Fibroblast of gingiva (primary cell): ENCODE data around the gene CUL7.
A peak's percentile ranks its signal among the peaks of the same experiment; 100 is the strongest.

Source experiments
- DNase-seq: peaks from one replicate; pipeline ENCODE4 v3.0.0-alpha.2; 2011; ENCODE audit warnings: low read depth

The CUL7 gene

DNA sequence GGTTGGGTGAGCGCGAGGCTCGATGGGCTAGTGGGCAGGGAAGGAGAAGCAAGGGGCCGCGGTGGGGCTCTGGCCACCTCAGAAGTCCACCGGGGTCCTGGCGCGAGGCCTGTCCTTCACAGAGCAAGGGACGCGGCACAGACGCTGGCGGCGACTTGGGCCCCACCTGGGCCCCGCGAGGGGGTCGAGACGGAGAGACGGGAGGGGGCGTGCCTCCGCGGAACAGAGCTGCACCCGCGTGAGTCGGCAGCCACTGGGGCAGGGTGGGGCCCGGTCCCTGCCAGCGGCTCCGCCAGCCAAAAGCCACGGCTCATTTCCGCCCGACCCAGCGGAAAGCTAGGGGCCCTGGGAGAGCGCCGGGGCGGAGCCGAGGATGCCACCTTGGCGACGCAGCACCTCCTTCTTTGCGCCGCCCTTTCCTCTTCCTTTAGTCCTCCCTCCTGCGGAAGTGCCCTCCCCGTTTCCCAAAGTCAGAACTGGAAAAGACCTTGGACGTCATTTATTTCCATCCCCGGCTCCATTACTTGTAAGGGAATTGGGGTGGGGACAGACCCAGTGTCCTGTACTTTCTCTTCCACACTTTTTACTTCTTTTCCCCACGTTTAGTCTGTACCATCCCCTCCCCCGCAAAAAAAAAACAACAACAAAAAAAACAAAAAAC is at the start of gene CUL7:
TSS of gene CUL7 (minus strand) at position 307 of the 661 bp plus-strand sequence. CDS start 1,063 bp downstream, outside the sequence.
- peak; percentile 96 for DNase-seq

DNA sequence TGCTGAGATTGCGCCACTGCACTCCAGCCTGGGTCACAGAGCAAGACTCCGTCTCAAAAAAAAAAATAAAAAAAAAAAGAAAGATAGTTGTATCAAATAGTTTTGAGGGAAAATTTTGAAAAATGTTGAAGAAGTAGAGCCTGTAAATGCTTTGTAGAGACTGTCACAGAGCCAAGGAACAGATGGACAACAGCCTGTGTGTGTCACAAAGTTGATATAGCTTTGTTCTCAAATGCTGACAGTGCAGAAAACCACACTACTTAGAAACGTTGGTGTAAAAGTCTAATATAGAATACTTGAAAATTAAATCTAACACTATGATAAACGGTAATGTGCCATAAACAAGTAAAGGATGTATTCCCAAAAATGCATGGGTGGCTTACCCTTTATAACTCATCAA is 47.8 kb upstream of the CUL7 start:
- DNase-seq: no peak

DNA sequence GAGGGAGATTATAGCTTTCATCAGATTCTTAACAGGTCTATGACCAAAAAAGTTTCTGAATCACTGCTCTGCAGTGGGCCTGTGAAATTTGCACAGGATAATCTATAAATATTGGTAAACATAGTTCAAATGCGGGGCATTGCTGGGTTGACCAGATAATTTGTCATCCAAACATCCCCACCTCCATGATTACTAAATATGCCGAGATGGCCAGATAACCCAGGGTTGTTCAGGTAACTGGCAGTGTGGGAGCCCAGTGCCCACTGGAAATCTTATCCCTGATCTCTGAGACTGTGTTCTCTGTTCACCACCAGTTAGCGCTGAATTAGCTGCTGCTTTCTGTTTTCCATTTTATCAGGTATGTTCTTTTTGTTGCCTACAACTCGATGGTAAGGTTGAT is 43.9 kb upstream of the CUL7 start:
- DNase-seq: no peak

DNA sequence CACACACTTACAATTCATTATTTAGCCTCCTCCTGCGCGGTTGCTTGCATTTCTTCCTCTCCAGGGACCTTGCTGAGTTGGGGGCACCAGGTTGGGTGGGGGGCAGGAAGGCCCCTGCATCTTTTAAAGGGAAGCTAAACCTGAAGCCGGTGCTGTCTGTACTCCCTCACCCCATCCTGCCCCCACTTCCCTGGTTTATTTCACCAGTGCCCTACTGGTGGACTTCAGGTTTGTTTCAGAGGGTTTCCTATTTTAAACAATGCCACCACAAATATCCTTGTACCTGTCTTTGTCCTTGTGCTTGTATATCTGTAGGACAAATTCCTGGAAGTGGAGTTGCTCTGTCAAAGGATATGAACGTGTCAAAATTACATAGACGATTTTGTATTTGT is 43.4 kb upstream of the CUL7 start:
- DNase-seq: no peak

DNA sequence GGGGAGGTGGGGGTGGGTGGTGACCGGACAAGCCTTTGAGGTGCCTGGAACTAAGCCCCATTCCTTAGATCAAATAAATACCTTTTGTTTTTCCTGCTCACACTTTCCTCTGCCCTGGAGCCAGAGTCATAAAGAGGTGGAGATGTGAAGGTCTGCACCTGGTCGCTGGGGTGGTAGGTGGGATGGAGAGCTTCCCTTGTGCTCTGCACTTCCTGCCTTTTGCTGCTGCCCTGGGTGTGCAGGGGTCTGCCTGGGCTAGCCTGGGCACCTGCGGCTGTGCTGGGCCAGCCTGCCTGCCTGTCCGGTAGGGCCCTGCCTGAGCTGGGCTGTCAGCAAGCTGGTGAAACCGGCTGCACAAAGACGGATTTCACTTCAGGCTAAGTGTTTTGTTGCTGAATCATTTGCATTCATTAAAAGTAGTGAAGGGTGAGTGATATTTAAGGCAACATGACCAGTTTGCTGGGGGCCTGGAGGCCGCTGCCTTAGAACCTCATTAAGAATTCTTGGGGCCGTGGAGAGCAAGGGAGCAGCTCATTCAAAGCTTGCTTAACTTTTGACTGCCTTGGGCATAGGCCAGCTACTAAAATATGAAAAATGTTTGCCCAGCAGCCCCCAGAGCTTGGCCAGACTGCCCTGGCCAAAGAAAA is 42.9 kb upstream of the CUL7 start:
- peak; percentile 97 for DNase-seq

DNA sequence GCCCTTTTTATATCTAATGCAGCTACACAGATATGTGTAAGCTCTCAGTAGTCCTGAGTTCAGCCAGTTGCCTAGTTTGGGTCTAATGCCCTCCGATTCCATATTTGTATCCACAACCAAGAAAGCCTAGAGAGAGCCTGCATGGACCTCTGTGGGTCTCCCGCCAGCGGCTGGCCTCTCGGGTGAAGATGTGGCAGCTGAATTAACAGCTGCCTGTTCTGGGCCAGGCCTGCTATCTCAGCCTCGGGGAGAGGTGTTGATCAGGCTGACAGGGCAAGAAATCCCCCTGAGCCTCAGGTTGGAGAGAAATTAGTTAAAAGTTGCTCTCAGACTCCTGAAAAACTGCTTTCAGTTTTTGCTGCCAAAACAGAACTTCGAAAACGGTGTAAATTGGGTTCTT is 42.3 kb upstream of the CUL7 start:
- DNase-seq: no peak

DNA sequence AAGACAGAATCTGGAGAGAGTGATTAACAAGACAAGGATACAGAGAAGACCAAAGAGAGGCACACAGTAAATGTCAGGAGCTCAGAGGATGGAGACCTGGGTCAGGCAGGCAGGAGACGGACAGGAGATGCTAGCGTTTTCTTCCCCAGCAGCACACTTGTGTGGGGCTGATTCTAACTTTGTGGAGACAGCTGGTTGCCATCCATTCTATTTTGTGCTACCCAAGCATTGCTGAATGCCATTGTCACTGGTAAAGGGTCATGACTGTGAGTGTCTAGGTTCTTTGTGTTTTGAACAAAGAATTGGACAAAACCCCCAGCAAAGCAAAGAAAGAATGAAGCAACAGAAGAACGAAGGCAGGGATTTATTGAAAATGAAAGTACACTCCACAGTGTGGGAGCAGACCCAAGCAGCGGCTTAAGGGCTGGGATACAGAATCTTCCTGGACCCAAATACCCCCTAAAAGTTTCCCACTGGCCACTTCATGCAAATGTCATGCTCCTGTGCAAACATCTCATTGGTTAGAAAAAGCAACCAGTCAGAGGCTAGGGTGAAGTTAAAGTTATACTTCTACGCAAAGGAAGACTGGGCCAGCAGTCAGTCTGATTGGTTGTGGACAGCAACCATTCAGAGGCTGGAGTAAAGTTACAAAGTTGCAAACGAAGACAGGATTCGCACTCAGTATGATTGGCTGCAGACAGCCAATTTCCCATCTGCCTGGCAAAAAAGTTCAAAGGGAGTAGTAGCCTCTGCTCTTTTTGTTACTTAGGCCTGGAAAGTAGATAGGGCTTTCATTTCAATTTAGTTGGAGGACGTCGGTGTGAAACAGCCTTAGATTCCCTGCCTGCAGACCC is 40.0 kb upstream of the CUL7 start:
- peak; percentile 91 for DNase-seq

DNA sequence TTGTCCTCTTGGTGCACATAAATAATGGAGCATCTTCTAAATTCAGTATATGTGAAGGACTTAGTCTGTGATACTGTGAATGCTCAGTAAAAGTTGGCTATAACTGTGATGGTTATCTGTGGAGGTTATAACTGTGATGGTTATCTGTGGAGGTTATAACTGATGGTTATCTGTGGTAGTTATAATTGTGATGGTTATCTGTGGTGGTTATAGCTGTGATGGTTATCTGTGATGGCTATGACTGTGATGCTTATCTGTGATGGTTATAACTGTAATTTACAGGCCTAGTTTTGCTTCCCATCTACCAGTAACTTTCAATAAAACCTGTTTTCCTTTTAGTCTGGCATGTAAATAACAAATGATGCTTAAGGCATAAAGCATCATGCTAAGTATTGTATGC is 39.0 kb upstream of the CUL7 start:
- no peak for DNase-seq

DNA sequence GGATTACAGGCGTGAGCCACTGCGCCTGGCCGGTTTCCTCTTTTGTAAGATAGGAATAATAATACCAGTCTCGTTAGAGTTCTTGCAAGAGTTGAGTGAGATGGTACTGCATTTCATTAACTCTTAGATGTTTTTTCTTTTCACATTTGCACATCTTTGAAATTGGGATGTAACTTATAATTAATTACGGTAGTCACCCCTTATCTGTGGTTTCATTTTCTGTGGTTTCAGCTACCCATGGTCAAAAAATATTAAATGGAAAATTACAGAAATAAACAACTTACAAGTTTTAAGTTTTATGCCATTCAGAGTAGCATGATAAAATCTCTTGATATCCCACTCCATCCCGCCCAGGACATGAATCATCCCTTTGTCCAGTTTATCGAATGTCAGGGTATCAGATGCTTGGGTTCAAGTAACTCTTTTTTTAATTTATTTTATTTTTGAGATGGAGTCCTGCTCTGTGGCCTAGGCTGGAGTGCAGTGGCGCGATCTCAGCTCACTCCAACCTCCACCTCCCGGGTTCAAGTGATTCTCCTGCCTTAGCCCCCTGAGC is 37.9 kb upstream of the CUL7 start:
- no peak for DNase-seq

DNA sequence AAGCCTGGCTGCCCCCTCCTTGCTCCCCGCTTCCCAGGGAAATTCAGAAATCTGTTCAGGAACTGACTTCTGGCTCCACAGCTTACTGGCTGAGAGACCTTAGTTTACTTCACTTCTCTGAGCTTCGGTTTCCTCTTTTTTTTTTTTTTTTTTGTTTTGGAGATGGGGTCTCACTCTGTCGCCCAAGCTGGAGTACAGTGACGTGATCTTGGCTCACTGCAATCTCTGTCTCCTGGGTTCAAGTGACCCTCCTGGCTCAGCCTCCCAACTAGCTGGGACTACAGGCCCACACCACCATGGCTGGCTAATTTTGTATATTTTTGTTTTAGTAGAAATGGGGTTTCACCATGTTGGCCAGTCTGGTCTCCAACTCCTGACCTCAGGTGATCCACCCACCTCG is 37.4 kb upstream of the CUL7 start:
- no peak for DNase-seq

DNA sequence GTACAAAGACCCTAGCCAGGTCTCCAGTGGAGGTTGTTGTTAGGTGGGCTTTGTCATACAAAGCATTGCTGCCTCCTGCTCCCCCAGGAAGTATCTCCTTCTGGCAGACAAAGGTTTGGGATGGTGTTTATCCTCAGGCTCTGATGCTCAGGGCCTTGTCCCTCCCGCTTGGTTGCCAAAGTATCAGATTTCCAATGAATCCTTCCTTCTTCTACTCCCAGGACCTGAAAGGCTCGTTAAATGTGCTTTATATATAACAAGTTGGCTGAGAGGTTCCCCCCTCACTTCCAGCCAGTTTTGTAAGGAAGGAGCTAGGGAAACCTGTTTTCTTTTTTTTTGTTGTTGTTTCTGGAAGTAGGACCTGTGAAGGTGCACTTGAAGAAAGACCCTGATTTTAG is 36.9 kb upstream of the CUL7 start:
- DNase-seq: no peak

DNA sequence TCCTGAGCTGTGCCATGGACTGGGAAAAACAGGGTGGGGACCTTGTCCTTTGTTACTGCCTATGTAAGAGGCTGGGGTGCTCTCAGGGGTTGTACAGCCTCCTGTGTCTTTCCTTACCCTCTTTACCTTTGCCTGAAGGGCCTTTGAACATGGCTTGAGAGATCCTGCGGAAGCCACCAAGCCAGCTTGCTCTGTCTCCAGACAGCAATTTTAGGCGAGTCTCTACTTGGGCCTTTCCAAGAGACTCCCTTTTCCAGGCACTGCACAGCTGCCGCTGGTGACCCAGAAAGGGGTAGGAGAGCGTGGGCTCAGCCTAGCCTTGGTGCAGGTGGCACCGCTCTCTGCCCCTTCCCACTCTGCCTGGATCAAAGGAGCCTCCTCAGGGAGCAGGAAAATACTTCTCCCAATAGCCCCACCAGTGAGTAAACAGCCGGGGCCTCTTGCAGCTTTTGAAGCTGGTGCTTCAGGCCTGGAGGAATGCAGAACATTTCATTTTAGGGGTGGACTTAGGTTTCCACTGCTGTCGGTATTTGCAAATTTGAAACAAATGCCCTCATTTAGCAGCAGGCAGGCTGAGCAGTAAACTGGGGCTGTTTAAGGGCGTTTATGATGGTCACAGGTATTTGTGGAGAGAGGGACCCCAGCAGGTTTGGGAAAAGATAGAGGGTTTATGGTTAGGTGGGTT is 36.4 kb upstream of the CUL7 start:
- DNase-seq: peak; percentile 51

DNA sequence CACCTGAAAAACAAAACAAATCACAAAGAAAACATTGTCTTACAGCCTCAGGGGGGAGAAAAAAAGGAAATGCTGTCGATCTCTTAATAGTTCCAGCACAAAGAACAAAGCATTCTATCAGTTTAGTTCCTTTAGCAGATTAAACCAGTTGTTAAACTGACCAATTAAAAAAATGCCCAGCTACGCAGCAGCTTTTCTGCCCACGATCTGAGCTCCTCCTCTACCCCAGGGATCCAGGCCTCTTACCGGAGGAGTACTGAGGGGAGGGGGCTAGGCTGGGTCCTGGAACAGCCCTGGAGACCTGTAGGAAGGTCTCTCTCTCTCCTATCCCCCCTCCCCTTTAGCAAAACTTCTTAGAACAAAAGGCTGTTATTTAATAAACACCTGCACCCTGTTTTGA is 35.8 kb upstream of the CUL7 start:
- no peak for DNase-seq

DNA sequence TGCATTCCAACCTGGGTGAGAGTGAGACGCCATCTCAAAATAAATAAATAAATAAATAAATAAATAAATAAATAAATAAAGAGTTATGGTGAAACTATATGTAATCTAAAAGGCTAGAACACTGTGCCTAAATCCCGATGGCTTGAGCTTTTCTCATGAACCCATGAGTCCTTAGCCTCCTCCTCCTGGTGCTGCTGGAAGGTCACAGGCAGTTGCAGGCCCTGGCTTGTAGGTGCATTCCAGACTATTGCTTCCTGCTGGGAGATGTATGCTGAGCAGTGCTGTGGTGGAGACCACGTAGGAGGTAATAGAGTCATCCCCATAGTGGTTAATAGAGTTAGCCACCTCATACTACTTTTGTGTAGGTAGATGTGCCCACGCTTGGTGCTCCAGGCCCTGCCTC is 35.0 kb upstream of the CUL7 start:
- DNase-seq: no peak

DNA sequence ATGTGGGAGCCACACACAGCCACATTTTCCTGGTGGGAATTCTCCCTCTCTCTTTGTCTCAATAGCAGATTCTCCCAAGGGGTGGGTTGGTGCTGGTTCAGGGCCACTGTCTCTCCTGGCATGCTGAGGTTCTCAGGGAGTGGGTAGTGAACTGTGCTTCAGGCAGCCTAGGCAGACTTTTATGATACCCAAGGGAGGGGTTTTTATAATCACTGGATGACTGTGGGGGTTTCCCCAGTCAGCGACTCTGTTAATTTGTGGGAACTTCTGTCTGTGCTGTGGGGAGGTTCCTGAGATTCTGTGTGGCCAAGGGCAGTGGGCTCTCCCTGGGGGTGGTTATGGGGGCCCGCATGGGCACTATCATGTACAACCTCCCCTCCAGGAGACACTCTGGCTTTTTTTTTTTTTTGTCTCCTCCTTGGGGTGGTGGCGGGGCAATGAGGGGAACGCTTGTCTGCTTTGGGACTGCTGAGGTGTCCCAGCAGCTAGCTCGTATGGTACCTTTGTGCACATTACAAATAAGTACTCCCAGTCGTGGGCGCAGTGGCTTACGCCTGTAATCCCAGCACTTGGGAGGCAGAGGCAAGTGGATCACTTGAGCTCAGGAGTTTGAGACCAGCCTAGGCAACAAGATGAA is 32.5 kb upstream of the CUL7 start:
- DNase-seq: no peak

DNA sequence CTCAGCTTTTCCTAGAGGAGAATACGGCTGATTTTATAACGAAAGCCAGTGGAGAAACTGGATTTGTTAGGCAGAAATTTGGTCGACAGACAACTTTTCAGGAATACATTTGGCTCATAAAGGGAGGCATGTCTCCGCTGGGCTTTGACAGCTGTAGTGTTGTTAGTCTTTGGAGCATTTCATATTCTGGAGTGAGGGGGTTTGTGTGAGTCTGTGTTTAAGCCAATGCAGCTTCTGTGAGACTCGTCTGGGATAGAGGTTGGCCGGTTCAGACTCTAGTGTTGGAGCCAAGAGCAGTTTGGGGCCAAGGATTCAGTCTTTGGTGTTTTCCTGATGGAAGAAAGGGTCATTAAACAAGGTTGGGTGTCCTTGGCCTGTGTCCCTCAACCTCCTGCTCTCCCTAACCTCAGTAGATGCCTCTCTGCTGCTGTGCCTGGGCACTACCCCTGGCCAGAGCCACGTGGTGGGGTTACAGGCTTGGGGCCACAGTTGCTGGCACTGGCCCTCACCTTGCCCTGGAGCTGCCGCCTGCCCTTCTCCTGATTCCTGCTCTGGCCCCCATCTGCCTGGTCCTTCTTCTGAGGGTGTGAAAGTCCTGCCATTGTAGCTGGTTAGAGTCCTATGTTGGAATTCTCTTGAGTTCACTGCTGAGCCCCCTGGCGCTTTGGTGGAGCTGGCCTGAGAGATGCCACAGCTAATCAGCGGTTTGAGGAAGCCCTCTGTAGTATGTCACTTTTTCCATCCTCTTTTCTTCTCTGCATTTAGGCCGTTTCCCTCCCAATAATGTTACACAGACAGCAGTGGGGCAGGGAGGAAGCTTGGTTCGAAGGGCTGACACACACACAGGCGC is 29.4 kb upstream of the CUL7 start:
- no peak for DNase-seq

DNA sequence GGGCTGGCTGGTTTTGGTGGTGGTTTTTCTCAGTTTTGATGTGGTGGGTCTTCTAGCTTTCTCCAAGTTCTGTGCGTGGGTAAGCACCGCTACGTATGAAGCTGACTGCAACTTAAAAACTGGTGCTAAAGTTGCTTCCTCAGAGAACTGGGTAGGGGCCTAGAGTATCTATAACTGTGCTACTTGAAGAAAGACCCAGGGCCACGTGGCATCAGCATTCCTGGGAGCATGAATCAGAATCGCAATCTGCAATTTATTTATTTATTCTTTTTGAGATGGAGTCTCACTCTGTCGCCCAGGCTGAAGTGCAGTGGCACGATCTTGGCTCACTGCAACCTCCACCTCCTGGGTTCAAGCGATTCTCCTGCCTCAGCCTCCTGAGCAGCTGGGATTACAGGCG is 28.3 kb upstream of the CUL7 start:
- peak; percentile 43 for DNase-seq

DNA sequence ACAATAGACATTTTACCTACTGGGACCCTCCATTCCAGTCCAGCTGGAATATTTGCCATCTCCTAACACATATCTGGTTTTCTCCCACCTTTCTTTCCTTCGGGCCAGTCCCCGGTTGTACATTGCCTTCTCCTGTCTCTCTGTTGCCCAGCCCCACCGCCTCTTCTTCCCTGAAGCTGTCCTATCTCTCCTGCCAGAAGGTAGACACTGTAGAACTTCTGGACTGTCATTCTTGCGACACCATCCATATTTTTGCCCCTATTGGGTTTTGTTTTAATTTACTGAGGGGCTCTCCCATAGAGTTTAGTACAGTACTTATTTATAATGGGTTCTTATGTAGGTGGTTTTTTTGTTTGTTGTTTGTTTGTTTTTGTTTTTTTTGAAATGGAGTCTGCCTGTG is 27.4 kb upstream of the CUL7 start:
- DNase-seq: no peak

DNA sequence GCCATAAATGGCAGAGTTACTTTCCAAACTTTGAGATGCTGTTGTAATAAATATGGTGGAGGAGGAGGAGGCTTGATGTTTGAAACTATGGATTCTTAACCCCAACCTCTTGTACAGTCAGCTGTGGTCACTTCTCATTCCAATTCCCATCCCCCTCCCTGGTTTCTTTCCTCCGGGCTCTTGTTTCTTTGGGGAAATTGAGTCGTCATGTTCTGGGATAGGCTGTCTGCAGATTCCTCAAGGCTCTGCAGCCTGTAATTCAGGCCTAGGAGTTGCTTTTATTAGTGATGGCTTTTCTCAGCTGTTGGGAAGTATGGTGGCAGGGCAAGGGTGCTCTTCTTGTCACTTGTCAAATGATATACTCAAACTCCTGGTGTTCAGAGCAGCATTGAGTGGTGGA is 25.0 kb upstream of the CUL7 start:
- peak; percentile 73 for DNase-seq

DNA sequence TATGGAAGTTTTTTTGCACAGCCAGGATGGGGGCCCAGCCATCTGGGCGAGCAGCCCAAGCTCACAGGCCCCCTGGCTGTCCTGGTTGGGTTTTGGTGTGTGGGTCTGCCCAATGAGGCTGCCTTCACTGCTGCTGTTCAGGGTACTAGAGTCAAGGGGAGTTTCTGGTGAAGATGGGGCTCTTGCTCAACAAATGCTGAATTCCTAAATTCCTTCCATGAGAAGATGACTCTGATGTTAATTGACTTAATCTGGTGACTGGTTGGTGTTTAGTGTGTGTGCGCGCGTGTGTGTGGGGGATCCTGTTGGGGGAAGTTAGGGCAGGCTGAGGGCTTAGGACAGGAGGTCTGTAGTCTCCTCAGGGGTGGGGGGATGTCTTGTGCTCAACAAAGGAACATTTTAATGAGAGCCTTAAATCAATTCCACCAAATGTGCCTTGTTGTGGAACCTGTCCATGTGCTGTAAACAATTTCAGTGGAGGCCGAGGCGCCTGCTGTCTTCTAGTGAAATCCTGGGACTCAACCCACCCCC is 24.4 kb upstream of the CUL7 start:
- DNase-seq: peak; percentile 85
